NCI-H146 treated with DMSO at 0.1 percent for 48 hours (cell line): Measurements from ENCODE around the gene TEAD1.

Source experiments
- DNase-seq: peaks from one replicate; lab custom pipeline; 2025; ENCODE audit not compliant: unreplicated experiment; lab: John Stamatoyannopoulos, UW

The TEAD1 gene

DNA sequence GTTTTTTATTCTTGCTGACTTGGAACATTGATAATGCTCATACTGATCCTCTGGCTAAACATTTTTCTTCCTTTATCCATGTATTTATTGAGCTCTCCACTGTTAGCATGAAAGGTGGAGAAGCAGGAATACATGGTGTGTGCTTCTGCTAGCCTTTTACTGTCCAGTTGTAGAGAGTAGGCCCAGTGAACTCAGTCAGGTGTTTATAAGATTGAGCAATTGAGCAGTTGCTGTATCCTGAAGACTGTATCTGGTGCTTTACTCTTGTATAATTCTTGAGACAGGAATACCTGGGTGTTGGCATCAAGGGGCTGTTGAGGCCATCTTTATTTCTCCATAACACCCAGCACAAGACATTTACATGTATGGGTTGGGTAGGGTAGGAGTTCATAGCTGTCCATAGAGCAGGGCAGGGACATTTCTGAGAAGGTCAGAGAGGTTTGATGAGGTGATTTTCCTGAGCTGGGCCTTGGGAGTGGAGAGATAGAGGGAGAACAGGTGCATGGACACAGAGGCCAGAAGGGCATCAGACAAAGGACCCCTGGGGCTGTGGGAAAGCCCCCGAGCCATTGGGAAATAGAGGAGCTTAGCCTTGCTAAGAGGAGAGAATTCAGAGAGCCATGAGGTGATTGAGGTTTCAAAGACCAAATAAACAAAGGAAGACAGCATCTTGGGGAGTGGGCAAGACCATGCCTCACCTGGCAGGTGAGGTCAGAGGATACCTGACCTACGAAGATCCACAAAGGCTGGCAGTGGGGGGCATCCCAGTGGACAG lies 155.5 kb downstream of the TEAD1 start:
- DNase-seq: peak; percentile 79

DNA sequence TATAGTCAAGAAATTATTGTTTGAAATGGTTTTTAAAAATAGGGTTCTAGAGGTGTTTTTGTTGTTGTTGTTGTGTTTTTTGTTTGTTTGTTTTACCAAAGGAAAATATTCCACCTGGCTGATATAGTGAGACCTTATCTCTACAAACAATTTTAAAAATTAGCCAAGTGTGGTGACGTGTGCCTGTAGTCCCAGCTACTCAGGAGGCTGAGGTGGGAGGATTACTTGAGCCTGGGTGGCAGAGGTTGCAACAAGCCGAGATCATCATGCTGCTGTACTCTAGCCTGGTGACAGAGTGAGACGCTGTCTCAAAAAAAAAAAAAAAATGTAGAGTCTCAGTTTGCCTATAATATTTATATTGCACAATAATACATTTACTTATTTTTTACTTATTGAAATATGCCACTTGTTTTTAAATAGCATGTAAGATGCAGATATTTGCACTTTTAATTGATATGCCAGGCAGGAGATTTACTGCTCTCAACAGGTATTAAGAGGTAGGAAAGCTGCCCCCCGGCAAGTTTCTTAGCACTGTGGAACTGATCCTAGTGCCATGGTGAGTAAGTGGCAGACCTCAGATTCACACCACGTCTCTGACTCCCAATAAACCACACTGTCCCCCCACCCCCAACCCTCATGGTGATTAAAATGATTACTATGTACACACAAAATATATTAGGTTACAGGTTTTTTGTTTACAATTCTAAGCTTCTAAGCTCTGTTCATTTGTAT lies 157.4 kb downstream of the TEAD1 start:
- DNase-seq: peak; percentile 78

DNA sequence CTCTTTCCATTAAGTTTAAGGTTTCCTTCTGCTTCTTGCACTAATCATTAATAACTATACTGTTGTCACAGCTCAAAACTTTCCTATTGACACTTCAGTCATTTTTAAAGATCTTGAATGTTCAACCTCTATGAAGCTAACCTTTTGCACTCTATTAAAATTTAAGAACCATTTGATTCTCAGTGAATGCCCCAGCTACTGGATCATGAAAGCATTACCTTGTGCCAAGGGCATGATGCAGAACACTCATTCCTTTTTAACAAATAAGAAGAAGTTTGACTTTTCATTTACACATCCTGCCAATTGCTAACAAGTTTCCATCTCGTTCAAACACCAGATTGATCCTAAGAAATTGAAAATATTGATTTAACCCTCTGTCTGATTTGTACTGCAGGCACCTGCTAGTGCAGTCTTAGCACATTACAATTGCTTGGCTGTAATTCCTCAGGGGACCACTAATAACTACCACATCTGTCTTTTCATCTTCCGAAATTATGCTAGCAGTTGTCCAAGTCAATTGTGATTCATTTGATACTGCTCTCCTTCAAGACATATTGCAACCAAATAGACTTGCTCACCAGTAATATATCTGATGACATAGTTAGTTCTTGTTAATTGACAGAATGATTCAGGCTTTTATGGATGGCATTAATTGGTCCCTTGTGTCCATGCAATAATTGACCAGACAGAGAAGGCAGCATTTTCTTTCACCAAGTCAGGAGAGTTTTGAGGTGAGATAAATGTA lies 158.4 kb downstream of the TEAD1 start:
- DNase-seq: no peak

DNA sequence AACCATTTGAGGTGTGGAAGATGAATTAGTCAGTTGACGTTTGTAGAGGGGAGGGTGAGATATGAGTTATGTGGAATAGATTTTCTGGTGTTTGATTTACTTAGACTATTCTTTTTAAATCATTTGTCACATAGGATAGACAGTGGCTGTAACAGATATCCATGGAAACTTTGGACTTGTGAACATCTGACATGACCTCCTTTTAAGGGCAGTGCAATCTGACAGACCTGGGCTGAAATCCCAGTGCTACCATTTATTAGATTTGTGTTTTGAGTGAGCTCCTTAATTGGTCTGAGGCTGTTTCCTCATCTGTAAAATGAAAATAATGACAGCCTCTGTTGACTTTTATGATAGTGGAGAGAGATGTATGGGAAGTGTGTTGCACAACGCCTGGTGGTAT lies 159.9 kb downstream of the TEAD1 start:
- no peak for DNase-seq

DNA sequence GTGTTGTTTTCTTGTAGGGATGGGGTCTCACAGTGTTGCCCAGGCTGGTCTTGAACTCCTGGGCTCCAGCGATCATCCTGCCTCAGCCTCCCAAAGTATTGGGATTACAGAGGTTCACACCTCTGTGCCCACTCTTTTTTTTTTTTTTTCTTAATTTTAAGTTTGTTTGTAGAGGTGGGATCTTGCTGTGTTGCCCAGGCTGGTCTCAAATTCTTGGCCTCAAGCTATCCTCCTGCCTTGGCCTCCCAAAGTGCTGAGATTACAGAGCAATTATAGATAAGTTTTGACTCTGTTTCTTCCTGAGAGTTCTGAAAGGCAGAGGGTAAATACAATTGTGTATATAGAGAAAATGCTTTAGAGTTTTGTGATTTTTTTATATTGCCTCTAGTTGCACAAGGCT lies 160.4 kb downstream of the TEAD1 start:
- no peak for DNase-seq

DNA sequence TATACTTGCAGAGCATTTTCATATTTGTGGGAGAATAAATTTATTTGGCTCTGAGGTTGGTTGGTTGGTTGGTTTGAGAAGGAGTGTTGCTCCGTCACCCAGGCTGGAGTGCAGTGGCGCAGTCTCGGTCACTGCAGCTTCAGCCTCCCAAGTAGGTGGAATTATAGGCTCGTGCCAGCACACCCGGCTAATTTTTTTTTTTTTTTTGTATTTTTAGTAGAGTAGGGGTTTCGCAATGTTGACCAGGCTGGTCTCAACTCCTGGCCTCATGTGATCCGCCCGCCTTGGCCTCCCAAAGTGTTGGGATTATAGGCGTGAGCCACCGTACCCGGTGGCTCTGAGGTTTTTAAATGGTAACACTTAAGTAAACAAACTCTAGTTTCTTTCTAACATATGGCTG lies 161.1 kb downstream of the TEAD1 start:
- no peak for DNase-seq

DNA sequence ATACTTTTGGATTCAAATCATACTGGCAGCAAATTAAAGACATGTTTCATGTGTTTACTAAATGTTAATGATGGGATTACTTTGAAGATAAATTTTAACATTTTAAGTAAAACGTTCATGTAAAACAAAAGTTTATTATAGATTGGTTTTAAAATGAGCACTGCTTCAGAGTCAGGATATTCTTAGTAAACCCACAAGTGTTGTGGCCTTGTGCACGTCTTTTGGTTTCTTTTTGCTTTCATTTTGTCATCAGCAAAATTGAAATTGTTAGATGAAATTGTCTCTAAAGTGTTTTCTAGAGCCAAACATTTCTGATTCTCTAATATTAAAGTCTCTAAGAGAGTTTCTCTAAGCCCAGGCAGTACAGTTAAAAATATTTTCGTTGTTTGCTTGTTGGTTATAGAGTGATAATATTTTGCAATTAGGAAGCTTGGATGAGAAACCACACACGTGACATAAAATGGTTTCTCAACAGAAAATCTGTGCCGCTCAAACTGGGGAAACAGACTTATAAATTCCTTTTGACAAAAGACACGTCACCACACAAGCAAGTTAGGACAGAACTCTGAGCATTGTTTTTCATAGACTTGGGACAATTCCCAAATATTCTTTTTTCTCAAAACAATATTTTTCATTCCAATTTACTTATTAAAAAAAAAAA lies 164.4 kb downstream of the TEAD1 start:
- DNase-seq: no peak

DNA sequence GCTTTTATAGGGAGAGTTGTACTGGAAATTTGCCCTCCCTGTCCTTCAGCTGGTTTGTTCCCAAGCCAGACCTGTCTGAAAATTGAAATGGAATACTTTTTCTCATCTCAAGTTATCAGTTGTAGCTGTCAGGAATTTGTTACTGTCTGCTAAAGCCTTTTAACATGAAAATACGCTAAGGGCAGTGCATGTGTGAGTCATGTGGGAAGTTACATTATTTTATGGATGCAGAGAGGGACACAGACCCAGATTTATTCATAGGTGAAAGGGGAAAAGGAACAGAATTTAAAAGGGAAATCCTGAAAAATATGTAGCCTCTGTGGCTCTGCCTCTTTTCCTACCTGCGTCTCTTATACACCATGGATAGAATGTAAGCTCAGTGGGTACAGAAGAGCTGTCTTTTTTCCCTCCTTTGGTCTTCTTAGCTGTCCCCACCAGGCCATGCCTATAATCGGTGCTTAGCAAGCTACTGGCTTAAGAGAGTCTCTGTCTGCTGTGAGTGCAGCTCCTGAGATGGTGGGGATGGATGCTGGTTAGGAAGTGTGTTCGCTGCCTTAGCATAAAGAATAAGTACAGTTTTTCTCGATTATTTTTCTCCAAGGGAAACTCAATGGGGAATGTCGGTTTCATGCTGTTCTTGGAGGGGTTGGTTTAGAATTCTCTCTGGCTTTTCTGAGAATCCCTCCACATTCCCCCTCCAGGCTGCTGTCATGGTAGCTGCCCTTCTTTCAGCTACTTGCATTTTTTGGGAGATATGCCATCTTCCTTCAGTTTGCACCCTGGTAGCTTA lies 166.8 kb downstream of the TEAD1 start:
- no peak for DNase-seq

DNA sequence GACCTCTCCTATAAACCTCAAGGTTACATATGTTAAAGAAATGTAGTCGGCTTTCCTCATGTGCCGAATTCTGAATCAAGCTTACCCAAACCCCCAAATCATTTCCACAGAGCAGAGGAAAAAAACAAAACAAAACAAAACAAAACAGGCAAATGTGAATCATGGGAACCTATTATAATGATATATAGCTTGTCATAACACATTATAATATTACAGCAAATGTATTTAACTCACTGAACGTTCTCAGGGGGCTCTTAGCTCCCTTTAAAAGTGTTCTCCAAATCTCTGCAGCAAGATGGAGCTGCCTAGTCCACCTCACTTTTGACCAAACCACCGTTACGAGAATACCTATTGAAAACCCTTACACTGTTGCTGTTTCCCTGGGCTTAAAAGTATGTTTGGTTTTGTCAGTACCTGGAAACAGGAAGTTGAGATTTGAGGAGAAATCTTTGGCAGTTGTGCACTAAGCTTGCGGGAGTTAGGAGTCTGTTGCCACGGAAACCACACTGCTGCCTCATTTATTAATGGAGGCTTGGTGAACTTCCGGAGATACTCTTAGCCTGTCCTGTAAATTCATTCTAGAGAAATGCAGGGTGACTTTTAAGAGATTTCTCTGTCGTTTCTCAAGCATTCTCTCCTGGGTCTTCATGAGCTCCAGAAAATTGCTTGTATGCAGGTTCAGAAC lies 167.9 kb downstream of the TEAD1 start:
- no peak for DNase-seq

DNA sequence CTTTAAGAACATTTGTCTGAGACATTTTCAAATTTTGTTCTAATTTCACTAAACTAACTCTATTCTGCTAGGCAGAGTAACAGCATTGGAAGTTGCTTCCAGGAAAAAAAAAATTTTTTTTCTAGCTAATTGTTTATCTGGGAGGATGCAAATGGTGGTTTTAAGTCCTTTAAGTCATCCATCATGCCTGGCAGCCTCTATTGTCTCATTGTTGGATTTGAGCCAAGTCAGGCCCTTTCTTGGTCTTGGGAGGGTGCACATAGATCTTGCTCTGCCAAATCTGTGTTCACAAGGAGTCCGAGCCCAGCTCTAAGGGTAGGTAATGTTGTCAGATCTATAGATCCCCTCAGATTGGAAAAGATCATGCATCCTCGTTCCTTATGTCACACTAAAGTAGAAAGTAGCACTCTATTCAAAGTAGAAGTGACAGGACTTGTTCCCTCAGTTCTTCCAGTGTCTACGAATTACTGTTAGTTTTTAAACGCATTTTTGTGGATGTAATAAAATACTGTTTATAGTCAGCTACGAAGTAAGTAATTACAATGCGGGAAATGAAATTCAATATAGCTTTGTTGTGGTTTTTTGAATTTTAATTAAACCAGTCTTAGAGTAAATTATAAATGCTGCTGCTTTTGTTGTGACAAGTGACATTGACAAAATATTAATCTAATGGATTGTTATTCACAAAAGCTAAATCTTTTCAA lies 168.9 kb downstream of the TEAD1 start:
- peak; percentile 67 for DNase-seq

DNA sequence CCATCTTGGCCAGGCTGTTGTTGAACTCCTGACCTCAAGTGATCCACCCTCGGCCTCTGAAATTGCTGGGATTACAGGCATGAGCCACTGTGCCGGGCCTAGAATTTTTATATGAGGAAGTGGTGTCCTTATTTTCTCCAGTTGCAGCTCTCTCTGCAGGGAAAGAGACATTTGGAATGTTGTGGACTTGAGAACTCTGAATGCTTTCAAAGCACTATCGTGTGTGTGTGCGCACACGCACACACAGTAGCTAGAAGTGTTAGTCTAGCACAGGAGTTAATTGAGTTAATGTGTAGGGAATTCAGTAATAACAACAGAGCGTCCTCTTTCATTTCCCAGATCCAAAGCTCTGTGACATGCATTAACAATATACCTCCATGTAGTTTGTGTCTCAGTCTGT lies 170.9 kb downstream of the TEAD1 start:
- DNase-seq: no peak

DNA sequence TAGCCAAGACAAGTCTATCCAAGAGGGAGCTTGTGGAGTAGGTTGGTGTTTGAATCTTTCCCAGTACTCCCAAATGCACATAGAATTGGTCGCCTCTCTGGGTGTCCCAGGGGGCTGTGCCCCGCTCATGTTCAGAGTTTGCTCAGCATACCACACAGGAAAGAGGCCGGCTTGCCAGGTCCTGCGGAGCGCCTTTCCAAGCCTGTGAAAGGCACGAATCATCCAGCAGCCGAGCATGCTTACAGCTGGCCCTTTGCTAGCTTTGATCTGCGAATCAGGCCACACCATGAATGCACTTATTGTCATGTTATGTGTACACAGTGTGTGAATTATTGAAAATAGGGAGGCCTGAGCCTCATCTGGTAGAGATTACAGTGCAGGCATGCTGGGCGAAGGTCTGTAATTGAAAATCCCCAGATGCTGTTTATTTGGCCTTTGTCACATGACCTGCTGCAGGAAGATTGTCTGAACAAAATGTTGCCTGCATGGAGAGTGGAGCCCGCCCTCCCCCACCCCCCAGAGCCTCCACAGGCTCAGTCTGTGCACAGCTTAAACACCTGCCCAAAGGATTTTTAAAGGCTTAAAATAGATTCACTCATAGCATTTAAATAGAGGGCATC lies 171.6 kb downstream of the TEAD1 start:
- peak; percentile 97 for DNase-seq

DNA sequence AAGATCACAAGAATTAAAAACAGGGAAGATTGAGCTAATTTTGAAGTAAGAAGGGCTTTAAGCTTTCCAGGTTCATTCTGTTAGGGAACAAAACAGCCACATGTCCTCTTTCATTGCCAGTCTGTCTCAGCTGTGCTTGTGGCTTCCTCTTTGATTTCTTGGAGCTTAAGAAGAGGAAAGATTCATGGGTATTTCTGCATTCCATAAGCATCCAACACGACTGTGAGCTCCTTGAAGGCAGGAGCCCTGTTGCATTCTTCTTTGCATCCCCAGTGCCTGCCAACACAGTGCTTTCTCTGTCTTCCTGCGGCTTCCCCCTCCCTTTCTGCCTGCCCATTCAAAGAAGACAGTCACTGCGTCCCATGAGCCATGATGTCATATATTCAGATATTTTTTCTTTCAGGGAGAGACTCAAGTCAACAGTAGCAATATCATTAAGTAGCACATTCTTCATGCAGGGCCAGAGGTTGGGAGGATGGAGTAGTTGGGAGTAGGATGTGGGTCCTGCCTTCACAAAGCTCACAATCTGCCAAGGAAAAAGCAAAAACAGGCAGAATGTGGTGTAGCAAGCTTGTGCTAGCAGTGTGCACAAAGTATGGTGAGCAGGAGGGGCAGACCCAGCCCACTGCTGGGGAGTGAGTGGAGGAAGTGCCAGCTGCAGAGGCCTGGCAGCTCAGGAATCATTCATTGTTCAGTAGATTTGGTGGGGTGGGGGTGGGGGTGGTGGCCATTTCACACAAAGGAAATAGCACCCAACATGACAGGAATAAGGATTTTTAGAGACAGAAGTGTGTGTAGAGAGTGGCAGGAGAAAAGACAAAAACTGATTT lies 172.8 kb downstream of the TEAD1 start:
- no peak for DNase-seq

DNA sequence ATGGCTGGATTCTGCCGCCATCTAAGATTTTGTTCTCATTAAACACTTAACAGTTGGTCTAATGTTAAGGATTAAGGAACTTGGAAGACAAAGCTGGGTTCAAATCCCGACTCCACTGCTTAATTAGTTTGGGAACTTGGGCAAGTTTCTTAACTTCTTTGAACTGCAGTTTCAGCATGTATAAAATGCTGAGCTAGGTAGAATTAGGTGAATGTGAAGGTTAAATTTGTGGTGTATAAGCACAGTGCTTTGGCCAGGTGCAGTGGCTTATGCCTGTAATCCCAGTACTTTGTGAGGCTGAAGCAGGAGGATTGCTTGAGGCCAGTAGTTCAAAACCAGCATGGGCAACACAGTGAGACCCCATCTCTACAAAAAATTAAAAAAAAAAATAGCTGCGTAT lies 174.2 kb downstream of the TEAD1 start:
- DNase-seq: no peak

DNA sequence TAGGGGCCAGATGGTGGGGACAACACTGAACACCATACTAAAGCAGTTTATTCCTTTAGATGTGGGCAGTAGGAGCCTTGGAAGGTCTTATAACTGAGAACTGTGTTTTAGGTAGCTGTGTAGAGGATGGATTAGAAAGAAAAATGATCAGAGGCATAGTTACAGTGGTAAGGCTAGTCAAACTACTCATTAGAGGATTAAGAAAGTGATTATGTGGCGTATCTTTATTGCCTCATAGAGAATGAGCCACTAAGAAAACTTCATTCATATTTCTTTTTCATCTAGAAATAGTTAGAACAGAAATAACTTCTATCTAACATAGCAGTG lies 179.1 kb downstream of the TEAD1 start:
- DNase-seq: no peak

DNA sequence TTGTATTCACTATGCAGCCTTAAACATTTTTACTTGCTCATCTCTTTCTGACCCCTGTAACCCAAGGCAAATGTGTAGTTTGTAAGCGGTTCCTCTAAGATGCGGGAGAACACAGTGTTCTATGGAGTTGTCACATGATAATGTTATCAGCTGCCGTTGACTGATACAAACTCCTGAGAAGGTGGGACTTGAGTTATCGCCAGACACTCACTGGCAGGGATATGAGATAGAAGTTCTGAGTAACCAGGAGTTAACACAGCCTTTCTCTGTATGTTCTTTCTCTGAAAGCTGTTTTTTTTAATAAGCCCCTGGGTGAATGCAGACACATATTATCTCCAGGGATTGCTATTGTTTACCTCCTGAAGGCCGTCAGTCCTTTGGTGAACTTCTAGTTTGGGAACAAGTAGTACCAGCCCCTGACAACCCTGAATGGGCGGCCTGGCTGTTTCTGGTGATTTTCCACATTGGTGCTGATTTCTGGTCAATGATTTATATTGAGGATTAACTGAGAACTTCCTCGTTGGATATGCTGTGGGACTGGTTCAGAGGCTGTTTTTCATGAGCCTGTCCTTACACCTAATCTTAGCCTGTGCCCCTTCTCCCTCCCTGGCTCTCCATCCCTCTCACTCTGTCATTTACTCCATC lies 179.6 kb downstream of the TEAD1 start:
- no peak for DNase-seq

DNA sequence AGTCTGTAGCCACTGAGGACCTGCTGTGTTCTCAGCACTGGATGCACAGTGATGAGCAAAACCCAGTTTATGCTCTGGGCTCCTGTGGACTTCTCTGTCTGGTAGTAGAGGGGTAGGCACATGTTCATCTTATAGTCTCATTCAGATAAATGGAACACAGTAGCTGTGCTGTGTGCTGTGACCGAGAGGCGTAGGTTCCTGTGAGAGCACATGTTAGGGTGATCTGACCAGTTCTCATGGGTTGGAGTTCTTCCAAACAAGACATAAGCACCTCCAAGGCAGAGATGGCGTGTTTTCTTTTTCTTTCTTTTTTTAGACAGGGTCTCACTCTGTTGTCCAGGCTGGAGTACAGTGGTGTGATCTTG lies 180.1 kb downstream of the TEAD1 start:
- DNase-seq: no peak

DNA sequence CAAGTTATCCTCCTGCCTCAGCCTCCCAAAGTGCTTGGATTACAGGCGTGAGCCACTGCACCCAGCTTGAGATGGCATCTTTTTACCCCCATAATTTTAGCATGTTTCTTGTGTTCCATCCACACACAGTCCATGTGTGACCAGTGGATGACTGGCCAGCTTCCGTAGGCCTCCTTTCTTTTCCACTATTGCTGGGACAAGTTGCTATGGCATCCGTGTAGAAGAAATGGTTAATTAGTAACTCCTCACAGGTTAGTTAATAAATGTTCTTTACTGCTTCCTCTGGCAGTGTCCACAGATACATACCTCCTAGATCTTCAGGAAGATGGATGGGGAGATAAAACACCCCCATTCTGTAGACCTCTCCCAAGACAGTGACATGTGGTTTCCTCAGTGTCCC lies 180.6 kb downstream of the TEAD1 start:
- DNase-seq: no peak
